ENCODE measurements around the gene SSR2.
A peak's percentile ranks its signal among the peaks of the same experiment; 100 is the strongest.

The SSR2 gene

GRCh38 chr1:155981266-155982088 is 39.3 kb downstream of the SSR2 start:
- H3K36me3 ChIP-seq (ENCODE audit: control insufficient read depth, insufficient read depth, low read length), result no peaks in the 10 kb centered on the region
- WGBS (ENCODE audit: insufficient coverage, insufficient read length), result no CpG with 5 or more reads among the region's 6 CpGs
- peaks cover 7% of the 10 kb centered on the region for H3K4me1 ChIP-seq (ENCODE audit: control insufficient read depth, insufficient read depth, low read length)
- H3K27me3 ChIP-seq (ENCODE audit: control insufficient read depth, insufficient read depth, low read length), result no peaks in the 10 kb centered on the region
- no peak overlapping the region for H3K4me3 ChIP-seq (ENCODE audit: low read length)
- no peak overlapping the region for H3K27ac ChIP-seq (ENCODE audit: low read length)
- no peaks in the 10 kb centered on the region for H3K9me3 ChIP-seq (ENCODE audit: control insufficient read depth, insufficient read depth, low read length)
- no peak for DNase-seq (ENCODE audit: low read depth, low spot score)

- no CpG with 5 or more reads among the region's 4 CpGs for WGBS (ENCODE audit: insufficient coverage, insufficient read length)
- no peaks in the 10 kb centered on the region for H3K27me3 ChIP-seq (ENCODE audit: control insufficient read depth, insufficient read depth, low read length)
- no peak overlapping the region for H3K4me3 ChIP-seq (ENCODE audit: low read length)
- DNase-seq (ENCODE audit: low read depth, low spot score), result no peak
- peaks cover 15% of the 10 kb centered on the region for H3K4me1 ChIP-seq (ENCODE audit: control insufficient read depth, insufficient read depth, low read length)
- H3K9me3 ChIP-seq (ENCODE audit: control insufficient read depth, insufficient read depth, low read length), result no peaks in the 10 kb centered on the region
- no peaks in the 10 kb centered on the region for H3K36me3 ChIP-seq (ENCODE audit: control insufficient read depth, insufficient read depth, low read length)
- H3K27ac ChIP-seq (ENCODE audit: low read length), result no peak overlapping the region
Observed at GRCh38 chr1:155979597-155980343, 41.0 kb downstream of the SSR2 start.

GRCh38 chr1:155978973-155979429 is 41.8 kb downstream of the SSR2 start:
- no peaks in the 10 kb centered on the region for H3K9me3 ChIP-seq (ENCODE audit: control insufficient read depth, insufficient read depth, low read length)
- DNase-seq (ENCODE audit: low read depth, low spot score), result no peak
- H3K27me3 ChIP-seq (ENCODE audit: control insufficient read depth, insufficient read depth, low read length), result no peaks in the 10 kb centered on the region
- no CpG with 5 or more reads among the region's 8 CpGs for WGBS (ENCODE audit: insufficient coverage, insufficient read length)
- peaks cover 19% of the 10 kb centered on the region for H3K4me1 ChIP-seq (ENCODE audit: control insufficient read depth, insufficient read depth, low read length)
- H3K36me3 ChIP-seq (ENCODE audit: control insufficient read depth, insufficient read depth, low read length), result no peaks in the 10 kb centered on the region
- peak overlapping the region; percentile 83; the same call in 1 of the 2 replicates for H3K4me3 ChIP-seq (ENCODE audit: low read length)
- H3K27ac ChIP-seq (ENCODE audit: low read length), result no peak overlapping the region

- Histone ChIP-seq H3K27ac (ENCODE audit: low read length) (no peak within 1 kb of the TSS), H3K36me3 (ENCODE audit: control insufficient read depth, insufficient read depth, low read length) (no peaks in the 10 kb centered on the region), H3K4me3 (ENCODE audit: low read length) (peak within 1 kb of the TSS; percentile 83), H3K9me3 (ENCODE audit: control insufficient read depth, insufficient read depth, low read length) (no peaks in the 10 kb centered on the region), H3K4me1 (ENCODE audit: control insufficient read depth, insufficient read depth, low read length) (peaks cover 16% of the 10 kb centered on the region), H3K27me3 (ENCODE audit: control insufficient read depth, insufficient read depth, low read length) (no peaks in the 10 kb centered on the region)
- peak; percentile 77 for DNase-seq (ENCODE audit: low read depth, low spot score)
- no CpG with 5 or more reads among the region's 52 CpGs for WGBS (ENCODE audit: insufficient coverage, insufficient read length)
Observed at GRCh38 chr1:155978325-155978972, 42.3 kb downstream of the SSR2 start, which contains the start of gene ARHGEF2. TSS of gene ARHGEF2 (minus strand) at chr1:155978547. CDS start at chr1:155978427, 120 bp downstream.

- Histone ChIP-seq H3K4me3 (ENCODE audit: low read length) (peak overlapping the region; percentile 83), H3K4me1 (ENCODE audit: control insufficient read depth, insufficient read depth, low read length) (peaks cover 16% of the 10 kb centered on the region), H3K9me3 (ENCODE audit: control insufficient read depth, insufficient read depth, low read length) (no peaks in the 10 kb centered on the region), H3K27me3 (ENCODE audit: control insufficient read depth, insufficient read depth, low read length) (no peaks in the 10 kb centered on the region), H3K27ac (ENCODE audit: low read length) (no peak overlapping the region), H3K36me3 (ENCODE audit: control insufficient read depth, insufficient read depth, low read length) (no peaks in the 10 kb centered on the region)
- no CpG with 5 or more reads among the region's 52 CpGs for WGBS (ENCODE audit: insufficient coverage, insufficient read length)
- DNase-seq (ENCODE audit: low read depth, low spot score), result no peak
Observed at GRCh38 chr1:155977690-155978324, 42.9 kb downstream of the SSR2 start.

GRCh38 chr1:155976913-155977689 is 43.6 kb downstream of the SSR2 start:
- no CpG with 5 or more reads among the region's 5 CpGs for WGBS (ENCODE audit: insufficient coverage, insufficient read length)
- Histone ChIP-seq H3K4me3 (ENCODE audit: low read length) (peak overlapping the region; percentile 83), H3K4me1 (ENCODE audit: control insufficient read depth, insufficient read depth, low read length) (peaks cover 17% of the 10 kb centered on the region), H3K27ac (ENCODE audit: low read length) (no peak overlapping the region), H3K27me3 (ENCODE audit: control insufficient read depth, insufficient read depth, low read length) (no peaks in the 10 kb centered on the region), H3K9me3 (ENCODE audit: control insufficient read depth, insufficient read depth, low read length) (no peaks in the 10 kb centered on the region), H3K36me3 (ENCODE audit: control insufficient read depth, insufficient read depth, low read length) (no peaks in the 10 kb centered on the region)
- no peak for DNase-seq (ENCODE audit: low read depth, low spot score)

GRCh38 chr1:155976062-155976912 is 44.5 kb downstream of the SSR2 start:
- no peak for DNase-seq (ENCODE audit: low read depth, low spot score)
- H3K4me3 ChIP-seq (ENCODE audit: low read length), result peak overlapping the region; percentile 14; the same call in 1 of the 2 replicates
- H3K9me3 ChIP-seq (ENCODE audit: control insufficient read depth, insufficient read depth, low read length), result no peaks in the 10 kb centered on the region
- H3K27me3 ChIP-seq (ENCODE audit: control insufficient read depth, insufficient read depth, low read length), result no peaks in the 10 kb centered on the region
- H3K27ac ChIP-seq (ENCODE audit: low read length), result no peak overlapping the region
- H3K4me1 ChIP-seq (ENCODE audit: control insufficient read depth, insufficient read depth, low read length), result peaks cover 19% of the 10 kb centered on the region
- no peaks in the 10 kb centered on the region for H3K36me3 ChIP-seq (ENCODE audit: control insufficient read depth, insufficient read depth, low read length)
- WGBS (ENCODE audit: insufficient coverage, insufficient read length), result no CpG with 5 or more reads among the region's 14 CpGs

GRCh38 chr1:155975375-155976061 is 45.2 kb downstream of the SSR2 start:
- no peak for DNase-seq (ENCODE audit: low read depth, low spot score)
- Histone ChIP-seq H3K27me3 (ENCODE audit: control insufficient read depth, insufficient read depth, low read length) (no peaks in the 10 kb centered on the region), H3K9me3 (ENCODE audit: control insufficient read depth, insufficient read depth, low read length) (no peaks in the 10 kb centered on the region), H3K4me3 (ENCODE audit: low read length) (no peak overlapping the region; the same call in 1 of the 2 replicates), H3K27ac (ENCODE audit: low read length) (no peak overlapping the region), H3K36me3 (ENCODE audit: control insufficient read depth, insufficient read depth, low read length) (no peaks in the 10 kb centered on the region), H3K4me1 (ENCODE audit: control insufficient read depth, insufficient read depth, low read length) (peaks cover 19% of the 10 kb centered on the region)
- 100% methylated on average over 1 of the region's 4 CpGs for WGBS (ENCODE audit: insufficient coverage, insufficient read length)
